COR-L47 (cell line): Measurements from ENCODE around the gene ZNF816.
"Not testable (repeated sequence)": the region's sequence is repeated elsewhere in the genome, so short reads cannot be mapped to it uniquely, and the experiment has no call there.

Experiments used
- DNase-seq: peaks from one replicate; lab custom pipeline; 2025; lab: John Stamatoyannopoulos, UW

ZNF816 gene

GRCh38 chr19:52959613-52960295, 2.9 kb downstream of the ZNF816 start:
- DNase-seq = no peak

DNA sequence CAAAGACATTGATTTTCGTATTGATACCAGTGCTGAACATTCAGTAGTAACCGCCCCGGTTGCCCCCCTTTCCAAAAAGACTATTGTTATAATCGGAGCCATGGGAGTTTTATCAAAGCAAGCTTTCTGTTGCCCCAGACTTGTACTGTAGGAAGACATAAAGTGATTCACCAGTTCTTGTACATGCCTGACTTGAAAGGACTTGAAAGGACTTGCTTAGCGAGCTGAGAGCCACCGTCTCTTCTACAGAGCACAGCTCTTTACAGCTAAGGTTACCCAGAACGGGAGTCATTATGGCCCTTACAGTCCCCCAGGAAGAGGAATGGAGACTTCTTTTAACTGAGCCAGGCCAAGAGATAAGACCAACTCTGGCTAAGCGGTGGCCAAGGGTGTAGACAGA, 5.1 kb downstream of the ZNF816 start:
- DNase-seq = no peak

DNA sequence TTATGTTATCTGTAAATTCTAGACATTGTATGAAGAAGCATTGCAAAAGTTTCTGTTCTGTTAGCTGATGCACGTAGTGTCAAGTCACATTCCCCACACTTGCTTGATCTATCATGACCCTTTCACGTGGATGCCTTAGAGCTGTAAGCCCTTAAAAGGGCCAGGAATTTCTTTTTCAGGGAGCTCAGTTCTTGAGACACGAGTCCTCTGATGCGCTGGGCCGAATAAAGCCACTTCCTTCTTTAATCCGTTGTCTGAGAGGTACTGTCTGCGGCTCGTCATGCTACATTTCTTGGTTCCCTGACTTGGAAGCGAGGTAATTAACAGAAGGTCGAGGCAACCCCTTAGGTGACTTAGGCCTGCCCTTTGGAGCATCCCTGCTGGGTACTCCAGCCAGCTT, 5.8 kb downstream of the ZNF816 start:
- DNase-seq = no peak

DNA sequence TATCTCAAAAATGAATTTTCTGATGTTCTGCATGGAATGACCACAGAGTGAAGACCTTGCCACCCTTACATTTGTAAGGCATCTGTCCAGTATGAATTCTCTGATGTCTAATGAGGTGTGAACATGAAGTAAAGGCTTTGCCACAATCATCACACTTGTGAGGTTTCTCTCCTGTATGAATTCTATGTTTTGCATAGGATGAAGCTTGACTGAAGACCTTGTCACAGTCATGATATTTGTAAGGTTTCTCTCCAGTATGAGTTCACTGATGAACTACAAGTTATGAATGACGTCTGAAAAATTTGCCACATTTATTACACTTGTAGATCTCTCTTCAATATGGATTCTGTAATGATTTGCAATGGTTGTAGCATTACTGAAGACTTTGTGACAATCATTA, 13.3 kb downstream of the ZNF816 start:
- DNase-seq = no peak

- no peak for DNase-seq
Measured at GRCh38 chr19:52948025-52948770, 14.5 kb downstream of the ZNF816 start.

DNA sequence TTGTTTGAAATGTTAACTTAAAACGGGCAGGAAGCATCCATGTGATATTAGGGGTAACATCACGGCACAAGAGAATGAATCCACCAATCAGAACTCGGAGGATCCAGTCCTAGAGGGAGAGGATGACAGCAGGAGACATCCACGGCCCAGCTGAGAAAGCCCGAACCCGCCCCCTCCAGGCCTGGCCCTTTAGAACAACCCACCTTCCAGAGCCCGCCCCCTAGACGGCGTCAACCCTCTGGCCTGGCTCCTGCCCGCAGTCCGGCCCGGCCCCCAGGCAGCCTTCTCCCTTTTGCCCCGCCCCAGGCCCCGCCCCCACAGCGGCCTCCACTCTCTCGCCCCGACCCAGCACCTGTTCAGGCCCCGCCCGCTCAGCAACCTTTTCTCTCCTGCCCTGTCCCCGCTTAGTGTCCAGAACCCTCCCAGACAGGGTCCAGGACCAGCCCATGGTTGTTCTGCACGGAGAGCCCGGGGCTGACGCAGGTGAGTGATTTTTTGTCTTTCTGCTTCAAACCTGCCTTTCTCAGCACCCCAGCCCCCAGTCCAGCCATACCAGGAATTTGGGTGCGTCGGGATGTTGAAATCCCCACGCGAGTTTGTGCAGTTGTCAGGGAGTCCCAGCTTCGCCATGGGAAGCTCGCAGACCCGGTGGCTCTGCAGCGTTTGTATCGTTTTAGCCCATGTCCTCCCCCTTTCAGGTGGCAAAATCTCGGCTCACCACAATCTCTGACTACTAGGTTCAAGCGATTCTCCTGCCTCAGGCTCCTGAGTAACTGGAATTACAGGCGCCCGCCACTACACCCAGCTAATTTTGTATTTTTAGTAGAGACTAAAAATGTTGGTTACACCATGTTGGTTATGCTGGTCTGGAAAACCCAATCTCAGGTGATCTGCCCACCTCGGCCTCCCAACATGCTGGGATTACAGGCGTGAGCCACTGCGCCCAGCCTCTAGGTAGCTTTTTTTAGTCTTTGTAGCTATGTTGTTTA, 16.1 kb downstream of the ZNF816 start:
- DNase-seq = no peak

- no peak for DNase-seq
Measured at GRCh38 chr19:52945652-52946321, 16.9 kb downstream of the ZNF816 start.

GRCh38 chr19:52944703-52945493, 17.8 kb downstream of the ZNF816 start:
- peak; percentile 28 for DNase-seq

DNA sequence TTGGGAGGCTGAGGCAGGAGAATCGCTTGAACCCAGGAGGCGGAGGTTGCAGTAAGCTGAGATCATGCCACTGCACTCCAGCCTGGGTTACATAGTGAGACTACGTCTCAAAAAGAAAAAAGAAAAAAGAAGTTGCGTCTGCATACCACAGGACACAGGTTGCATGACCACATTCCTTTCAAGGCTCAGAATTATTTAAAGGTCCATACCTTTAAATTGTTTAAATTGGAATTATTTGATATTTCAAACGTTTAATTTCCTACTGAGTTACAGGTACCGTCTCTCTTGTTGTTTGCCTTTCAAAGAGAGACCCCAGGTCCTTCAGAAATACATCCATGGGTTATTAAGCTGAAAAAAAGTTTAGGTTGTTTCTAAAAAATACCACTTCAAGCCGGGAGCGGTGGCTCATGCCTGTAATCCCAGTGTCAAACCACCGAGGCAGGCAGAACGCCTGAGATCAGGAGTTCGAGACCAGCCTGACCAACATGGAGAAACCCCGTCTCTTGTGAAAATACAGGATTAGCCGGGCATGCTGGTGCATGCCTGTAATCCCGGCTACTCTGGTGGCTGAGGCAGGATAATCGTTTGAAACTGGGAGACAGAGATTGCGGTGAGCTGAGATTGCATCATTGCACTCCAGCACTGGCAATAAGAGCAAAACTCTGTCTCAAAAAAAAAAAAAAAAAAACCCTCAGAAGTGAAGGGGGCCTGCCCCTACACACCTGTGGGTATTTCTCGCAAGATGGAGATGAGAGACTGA, 18.6 kb downstream of the ZNF816 start:
- DNase-seq = no peak

GRCh38 chr19:52943134-52943883, 19.4 kb downstream of the ZNF816 start:
- DNase-seq = no peak

DNA sequence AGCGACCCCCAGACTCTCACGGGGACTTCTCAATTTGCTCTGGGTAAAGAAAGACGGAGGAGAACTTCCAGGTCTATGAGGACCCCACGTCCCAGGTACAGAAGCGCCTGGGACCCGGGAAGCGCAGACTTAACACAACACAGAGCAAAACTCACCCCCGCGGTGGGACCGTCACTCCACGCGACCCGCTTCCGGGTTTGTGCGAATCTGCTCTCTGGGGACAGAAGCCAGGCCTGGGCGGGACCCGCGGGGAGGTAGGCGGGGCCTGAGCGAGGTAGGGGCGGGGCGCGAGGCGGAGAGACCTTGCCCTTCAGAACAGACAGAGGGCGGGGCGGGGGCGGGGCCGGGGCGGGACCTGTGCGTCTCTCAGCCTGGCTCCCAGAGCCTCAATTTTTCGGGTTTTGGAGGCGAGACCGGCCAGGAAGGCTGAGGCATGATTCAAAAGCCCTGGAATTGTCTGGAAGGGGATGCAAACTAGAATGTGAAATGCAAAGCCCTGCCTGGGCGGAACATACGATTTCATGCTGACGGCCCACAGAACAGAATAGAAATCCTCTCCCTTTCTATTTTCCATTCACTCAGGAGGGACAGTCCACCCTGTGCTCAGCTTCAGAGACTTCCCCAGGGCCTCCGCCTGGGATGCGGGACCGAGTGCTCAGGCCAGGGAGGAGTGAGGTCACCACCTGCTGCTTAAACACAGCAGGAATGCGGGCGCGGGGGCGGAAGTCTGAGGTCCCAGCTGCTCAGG, 20.1 kb downstream of the ZNF816 start:
- peak; percentile 72 for DNase-seq

DNA sequence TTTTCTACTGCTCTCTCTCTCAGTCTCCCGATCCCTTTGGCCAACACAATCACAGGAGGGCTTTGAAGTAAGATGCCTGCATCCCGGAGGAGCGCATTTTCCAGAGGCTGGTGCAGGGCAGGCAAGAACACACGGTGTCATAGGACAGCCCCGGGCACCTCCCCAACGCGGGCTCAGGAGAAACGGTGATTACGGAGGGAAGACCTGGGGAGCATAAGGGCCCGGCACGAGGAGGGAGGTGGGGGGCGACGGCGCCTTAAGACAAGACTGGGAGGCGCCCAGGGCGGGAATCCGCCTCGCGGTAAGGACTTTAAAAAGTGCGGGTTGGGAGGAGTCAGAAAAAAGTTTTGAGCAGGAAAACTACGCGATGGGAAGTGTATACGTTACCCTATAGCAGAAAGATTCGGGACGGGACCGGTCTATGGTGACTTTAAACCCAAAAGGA, 20.7 kb downstream of the ZNF816 start:
- peak; percentile 4 for DNase-seq

GRCh38 chr19:52941523-52941922, 21.2 kb downstream of the ZNF816 start:
- DNase-seq = not testable (repeated sequence)

GRCh38 chr19:52940905-52941304, 21.8 kb downstream of the ZNF816 start:
- not testable (repeated sequence) for DNase-seq

- no peak for DNase-seq
Measured at GRCh38 chr19:52938761-52939160, 23.9 kb downstream of the ZNF816 start.

GRCh38 chr19:52936954-52937325, 25.7 kb downstream of the ZNF816 start:
- no peak for DNase-seq

DNA sequence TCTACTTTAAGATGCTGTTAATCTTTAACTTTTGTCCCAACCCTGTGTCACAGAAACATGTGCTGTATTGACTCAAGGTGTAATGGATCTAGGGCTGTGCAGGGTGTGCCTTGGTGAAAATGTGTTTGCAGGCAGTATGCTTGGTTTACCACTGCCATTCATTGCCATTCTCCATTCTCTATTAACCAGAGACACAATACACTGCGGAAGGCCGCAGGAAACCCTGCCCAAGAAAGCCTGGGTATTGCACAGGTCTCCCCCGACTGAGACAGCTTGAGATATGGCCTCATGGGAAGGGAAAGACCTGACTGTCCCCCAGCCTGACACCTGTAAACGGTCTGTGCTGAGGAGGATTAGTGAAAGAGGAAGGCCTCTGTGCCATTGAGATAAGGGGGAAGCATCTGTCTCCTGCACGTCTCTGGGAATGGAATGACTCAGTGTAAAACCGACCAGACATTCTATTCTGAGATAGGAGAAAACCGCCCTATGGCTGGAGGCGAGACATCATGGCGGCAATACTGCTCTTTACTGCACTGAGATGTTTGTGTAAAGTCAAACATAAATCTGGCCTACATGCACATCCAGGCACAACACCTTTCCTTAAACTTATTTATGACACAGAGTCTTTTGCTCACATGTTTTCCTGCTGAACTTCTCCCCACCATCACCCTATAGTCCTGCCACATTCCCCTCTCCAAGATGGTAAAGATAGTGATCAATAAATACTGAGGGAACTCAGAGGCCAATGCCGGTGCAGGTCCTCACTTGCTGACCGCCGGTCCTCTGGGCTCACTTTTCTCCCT, 26.3 kb downstream of the ZNF816 start:
- DNase-seq = no peak

DNA sequence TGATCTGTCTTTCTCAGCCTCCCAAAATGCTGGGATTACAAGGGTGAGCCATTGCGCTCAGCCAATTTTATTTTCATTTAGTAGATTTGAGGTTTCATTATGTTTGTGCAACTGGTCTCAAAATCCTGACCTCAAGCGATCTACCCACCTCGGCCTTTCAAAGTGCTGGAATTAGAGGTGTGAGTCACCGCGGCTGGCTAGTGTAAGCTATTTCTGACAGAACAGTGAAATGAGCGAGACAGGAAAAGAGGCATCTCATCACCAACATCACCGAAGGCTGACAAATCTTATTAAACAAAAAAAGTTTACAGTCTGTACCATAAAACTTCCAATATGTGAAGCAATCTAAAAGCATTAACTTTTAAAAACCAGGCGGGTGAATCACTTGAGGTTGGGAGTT, 27.2 kb downstream of the ZNF816 start:
- no peak for DNase-seq
